Measurements from ENCODE around the gene WNT4.

Gene WNT4

DNA sequence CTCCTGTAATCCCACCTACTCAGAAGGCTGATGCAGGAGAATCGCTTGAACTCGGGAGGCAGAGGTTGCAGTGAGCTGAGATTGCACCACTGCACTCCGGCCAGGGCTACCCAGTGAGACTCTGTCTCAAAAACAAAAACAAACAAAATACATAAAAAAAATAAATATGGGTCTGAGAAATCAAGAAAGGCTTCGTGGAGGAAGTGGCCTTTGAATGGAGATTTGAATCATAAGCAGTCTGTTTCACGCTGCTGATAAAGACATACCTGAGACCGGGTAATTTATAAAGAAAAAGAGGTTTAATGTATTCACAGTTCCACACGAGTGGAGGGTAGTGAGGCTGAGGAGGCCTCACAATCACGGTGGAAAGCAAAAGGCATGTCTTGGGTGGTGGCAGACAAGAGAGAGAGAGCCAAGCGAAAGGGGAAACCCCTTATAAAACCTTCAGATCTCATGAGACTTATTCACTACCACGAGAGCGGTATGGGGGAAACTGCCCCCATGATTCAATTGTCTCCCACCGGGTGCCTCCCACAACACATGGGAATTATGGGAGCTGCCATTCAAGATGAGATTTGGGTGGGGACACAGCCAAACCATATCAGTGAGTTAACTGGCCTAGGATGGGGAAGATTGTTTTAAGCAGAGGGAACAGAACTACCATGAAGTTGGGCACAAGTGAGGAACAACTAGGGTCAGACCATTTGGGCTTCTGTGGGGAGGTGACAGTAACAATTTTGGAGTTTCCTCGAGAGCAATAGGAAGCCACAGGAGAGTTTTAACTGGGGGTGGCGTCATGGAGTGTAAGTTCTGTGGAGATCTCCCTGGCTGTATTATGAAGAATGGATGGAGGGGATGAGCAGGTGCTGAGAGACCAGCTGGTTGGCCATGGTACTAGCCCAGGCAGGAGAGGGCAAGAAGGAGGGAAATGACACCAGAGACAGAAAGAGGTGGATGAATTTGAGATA lies 22.2 kb upstream of the WNT4 start:
- no peak for DNase-seq

DNA sequence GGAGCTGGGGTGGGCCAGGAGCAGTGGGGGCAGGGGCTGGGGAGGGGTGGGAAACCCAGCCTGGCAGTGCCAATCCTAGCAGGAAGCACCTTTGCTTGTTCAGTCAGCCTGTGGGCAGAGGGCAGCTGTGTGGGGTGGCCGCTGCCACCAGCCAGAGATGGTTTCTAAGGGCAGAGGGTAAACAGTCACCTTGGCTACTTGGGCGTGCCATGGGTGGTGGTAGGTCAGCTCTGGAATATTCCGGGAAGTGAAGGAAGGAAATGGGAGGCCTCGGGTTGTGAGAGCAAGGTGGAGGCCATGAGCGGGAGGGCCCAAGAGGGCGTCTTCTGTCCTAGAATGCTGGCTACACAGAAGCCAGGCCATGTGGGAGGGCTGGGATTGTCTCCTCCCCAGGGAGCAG lies 20.7 kb upstream of the WNT4 start:
- DNase-seq: no peak

DNA sequence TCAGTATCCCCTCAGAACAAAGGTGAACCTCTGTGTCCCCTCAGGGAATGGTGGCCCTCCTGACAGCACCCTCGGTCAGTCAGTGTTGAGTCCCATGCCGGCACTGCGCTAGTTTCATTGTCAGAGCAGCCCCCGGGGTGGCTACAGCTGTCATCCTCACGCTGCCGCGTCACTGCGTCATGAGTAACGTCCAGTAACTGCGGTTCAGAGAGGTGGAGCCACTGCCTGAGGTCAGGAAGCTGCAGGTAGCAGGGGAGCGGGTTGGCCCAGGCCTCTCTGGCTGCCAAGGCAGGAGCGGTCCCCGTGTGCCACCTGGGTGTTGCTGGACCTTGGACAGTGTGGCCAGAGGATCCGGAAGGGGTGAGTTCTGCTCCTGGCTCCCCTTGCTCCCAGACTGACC lies 20.2 kb upstream of the WNT4 start:
- DNase-seq: no peak

DNA sequence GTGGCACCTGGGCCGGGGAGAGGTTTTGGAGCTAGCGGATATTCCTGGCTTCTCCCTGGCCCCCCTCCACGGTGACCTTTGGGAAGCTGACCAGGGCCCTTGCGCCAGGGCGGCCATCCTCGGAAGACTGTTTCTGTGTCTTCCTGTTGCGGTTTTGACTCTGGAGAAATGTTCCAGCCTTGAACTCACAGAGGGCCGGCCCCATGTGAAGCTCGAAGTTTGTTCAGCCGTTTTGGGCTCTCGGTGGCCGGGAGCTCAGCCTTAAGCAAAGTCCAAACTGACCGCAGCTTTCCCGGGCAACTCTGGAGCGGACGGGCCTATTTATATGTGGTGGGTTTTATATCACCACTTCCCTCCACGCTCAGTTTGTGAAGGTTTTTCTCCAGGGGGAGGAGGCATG lies 17.0 kb upstream of the WNT4 start:
- DNase-seq: no peak

DNA sequence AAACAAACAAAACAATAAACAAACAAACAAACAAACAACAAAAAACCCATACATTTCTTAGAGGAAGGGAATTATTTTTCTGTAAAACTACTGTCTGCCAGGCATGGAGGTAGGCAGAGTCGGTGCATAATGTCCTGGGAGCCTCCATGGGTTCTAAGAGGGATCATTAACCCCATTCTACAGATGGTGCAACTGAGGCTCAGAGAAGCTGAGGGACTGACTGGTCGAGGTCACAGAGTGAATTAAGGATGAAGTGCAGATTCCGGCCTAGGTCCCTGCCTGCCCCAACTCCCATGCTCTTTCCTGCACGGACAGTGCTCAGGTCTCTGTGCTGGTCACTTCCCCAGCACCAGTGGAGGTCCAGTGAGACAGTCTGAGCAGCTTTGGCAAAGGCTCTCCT lies 15.8 kb upstream of the WNT4 start:
- DNase-seq: no peak

DNA sequence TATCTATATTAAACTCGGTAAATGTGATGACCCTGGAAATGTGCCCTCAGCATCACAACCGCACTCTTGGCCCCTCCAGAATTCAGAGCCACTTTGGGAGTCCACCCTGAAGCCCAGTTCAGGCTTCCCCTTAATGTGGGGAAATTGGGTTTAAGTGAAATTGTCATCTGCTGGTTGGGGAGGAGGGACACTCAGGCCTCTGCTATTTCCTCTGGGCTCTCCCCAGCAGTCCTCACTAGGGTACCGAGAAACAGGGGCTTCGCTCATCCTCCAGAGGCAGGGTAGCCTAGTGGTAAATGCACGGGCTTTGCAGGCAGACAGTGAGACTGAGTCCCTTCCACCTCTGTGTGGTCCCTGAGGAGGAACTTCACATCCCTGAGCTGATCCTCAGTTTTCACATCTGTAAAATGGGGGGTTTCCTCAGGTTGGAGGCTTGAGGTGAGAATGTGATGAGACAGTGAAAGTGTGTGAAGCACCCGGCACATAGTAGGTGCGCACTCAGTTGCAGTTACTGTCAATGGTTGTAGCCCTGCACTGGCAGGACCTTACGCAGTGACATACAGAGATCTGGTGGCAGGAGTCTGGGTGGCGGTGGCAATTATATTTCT lies 14.6 kb upstream of the WNT4 start:
- no peak for DNase-seq

DNA sequence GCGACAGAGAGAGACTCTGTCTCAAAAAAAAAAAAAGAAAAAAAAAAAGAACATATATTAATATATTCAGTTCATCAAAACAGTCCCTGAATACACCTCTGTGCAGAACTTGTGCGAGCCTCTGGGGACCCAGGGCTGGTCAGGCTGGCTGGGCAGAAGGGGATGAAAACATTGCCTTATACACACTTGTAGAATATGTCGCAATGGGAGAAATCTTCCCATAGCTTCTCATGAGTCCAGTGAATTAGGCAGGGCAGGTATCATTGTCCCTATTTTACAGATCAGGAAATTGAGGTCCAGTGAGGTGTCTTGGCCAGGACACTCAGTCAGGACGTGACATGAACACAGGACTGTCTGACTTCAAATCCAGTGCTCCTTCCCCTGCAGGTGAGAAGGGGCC lies 12.6 kb upstream of the WNT4 start:
- DNase-seq: no peak

DNA sequence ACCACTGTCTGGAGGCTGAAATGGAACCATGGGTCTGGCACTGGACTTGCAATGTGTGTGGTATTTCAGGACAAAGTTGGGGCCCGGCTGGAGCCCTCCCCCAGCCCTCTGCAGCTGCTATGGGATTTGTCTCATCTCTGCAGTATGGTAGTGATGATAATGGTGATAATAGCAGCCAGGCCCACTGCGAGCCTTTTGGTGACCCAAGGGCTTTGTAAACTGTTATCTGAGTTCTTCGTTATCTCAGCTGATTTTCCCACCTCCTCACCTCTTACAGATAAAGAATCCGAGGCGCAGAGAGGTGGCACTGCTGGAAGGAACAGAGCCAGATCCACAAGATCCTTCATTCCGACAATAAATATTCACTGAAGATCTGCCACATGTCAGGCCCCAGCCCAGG lies 11.7 kb upstream of the WNT4 start:
- DNase-seq: no peak

DNA sequence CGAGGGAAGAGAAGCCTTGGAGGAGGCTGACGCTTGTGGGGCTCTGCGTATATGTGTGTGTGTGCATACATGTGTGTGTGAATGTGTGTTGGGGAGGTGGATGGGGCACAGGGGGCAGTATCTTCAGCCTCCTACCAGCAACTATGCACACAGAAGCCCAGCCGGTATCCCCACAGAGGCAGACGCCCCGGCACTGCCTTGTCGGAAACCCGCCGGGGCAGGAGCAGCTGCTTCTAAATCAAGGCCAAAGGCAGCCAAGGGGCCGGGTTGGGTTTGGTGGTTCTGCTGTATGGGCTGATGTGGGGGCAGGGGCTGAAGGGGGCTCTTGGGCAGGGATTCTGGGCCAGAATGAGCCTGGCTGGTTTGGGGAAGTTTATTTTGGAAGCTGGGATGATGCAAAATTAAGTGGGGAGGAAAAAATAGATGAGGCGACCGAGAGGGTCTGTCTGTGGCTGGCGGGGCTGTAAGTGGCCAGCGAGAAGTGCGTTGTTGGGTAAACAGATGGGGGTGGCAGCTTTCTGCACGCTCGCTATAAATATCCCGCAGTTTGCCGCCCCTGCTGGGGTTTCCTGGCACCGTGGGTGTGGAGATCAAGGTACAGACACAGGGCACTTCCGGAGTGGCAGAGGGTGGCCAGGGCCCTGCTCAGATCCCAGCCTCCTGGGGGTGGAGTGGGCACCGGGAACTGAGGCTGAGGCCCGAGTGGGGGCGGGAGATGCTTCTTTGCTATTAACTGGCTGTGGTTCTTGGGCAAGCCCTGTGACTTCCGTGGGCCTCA lies 11.0 kb upstream of the WNT4 start:
- no peak for DNase-seq

DNA sequence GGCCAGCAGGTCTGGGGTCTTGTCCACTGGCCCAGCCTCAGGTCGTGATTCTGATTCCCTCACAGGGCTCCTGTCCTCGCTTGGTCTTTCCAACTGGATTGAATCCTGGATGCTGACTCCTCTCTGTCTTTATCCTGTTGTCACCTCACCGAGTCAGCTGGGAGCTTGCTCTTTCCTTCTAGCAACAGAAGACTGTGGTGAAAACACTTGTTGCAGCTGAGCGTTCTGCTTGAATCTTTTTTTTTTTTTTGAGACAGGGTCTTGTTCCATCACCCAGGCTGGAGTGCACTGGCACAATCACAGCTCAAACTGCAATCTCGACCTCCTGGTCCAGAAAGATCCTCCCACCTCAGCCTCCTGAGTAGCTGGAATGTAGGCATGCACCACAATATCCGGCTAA lies 8.0 kb upstream of the WNT4 start:
- DNase-seq: no peak

DNA sequence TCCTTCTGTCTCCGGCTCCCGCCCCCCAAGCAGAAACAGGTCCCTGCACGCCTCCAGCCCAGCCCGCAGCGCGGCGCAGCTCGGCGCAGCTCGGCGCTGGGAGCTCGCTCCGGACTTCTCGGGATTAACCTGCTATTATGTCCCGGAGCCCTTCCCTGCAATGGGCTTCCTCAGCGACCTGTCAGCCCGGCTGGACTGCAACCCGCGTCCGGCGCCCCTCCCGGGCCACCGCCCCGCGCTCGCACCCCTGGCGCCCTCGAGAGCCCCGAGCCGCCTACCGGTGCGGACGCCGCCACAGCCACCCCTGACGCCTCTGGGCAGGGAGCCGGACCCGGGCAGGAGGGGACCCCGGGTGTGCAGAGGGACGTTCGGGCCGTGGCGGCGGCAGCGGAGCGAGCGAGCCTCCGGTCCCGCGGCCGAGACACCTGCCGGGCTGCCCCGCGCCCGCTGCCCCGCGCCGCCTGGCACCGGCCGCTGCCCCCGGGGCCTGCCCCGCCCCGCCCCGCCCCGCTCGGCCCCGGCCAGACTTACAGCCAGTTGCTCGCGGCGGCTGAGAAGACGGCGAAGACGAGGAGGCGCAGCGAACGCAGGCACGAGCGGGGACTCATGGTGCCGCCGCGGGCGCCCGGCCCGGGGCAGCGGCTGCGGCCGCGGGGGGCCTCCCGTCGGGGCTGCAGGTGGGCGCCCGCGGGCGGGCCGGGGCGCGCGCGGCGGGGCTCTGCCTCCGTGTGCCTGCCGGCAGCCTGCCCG lies 407 bp downstream of the WNT4 start:
- peak in 1 of 58 donors; percentile 11 for DNase-seq

DNA sequence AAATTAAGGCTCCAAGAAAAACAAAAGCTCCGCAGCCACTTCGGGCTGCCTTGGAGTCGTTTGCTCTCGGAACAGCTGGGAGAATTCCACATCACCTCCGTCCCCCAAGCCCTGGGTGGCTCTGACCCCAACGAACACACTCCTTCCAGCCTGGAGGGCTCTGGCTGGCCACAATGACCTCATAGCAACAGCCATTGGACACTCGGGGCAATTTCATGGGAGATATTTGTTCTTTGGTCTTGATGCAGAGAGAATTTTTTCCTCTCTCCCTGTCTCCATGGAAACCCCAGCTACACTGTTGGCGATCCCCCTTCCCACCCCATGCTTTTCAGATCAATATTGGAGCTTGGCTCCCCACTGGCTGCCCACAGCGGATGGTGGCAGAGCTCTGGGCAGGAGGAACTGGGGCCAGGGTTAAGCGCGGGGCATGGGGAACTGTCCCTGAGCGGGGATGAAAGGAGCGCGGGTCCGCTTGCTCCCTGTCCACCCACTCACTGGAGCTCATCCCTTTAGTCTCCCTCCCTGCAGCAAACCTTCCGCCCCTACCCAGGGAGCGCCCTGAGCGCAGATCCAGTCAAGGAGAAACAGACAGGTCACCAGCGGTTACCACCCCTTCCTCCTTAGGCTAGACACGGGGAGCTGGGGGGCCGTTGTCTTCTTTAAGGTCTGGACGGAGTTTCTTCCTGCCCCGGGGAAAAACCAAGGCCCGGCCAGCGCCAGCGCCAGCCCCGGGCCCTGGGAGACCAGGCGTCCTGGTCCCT lies 1.2 kb downstream of the WNT4 start:
- DNase-seq: peak in 4 of 58 donors; percentile 9 to 16 (median 11)

DNA sequence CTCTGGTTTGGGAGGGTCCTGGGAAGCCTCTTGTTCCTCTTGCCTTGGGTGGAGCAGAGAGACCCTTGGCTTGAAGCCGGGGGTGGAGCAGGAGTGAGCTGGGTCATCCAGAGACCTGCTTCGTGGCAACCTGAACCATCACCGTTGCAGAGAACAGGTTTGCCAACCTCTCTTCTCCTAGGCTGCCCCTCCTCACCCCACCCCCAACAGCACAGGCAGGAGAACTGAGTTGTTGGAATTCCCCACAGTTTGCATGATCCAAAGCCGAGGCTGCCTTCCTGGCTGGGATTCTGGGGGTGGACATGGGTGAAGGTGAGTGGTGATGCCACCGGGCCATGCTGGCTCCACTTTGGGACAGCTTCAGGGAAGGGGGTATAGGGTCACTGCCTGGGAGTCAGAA lies 2.2 kb downstream of the WNT4 start:
- DNase-seq: no peak

DNA sequence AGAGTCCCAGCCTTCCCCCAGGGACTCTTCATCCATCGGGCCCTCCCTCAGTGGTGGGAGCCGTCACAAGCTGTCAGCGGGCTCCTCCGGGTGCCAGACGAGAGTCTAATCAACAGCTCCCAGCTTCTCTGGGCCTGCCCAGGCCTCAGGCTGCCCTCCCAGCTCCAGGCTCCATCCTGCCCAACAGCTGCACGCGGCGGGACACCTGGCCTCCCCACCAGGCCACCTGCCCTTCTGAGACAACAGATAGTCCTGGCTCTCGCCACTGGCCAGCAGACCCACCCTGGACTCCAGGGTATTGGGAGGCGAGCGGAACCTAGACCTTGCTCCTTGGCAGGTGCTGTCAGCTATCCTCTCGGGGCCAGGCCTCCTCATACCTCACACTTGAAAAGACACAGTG lies 3.1 kb downstream of the WNT4 start:
- DNase-seq: no peak

DNA sequence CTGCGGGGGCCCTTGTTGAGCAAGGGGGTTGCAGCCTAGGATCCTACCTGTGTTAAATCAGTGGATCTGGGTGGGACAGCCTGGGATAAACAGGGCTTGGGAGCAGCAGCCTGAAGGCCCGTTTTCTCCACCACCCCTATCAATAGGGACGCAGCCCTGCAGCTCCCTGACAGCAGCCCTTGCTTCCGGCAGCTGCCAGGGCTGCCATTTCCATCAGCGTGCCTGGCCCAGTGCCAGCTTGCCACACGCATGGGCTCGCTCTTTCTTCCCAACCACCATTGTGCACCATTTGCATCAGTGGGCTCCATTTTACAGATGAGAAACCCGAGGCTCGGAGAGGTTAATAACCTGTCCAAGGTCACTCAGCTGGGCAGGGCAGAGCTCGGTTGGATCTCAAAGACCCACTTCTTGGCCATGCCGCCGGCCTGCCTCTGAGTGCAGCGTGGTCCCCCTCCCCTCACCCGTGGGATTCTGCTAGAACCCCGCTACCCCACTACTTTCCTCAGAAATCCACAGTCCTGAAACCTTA lies 3.8 kb downstream of the WNT4 start:
- DNase-seq: peak in 1 of 58 donors; percentile 14

DNA sequence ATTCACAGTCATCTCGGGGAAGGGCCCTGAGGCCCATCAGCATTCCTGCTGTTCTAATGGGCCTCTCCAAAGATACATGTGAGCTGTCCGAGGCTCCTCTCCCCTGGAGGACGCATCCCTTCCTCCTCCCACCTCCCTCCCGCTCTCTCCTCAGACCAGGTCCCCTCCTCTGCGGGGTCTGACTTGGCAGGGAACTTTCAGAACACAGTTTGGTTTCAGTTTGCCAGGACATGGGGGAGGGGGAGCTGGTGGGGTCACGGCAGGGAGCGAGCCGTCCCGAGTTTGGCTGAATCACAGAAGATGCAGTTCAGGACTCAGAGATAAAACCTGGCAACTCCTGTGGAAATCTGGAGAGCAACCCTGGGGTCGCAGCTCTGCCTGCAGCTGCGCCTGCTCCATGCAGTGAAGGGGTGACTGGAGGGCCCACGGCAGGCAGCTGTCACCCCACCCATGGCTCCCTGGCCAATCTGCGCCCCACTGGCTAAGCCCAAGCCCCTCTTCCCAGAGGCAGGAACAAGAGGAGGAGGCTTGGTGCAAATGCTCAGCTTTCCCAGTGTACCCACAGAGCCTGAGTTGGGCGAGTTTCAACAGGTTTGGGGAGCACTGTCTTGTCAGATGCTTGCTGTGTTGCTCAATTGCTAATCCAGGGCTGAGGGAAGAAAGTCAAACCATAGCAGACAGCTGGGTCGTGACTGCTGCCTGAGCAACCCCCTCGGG lies 5.7 kb downstream of the WNT4 start:
- DNase-seq: no peak

DNA sequence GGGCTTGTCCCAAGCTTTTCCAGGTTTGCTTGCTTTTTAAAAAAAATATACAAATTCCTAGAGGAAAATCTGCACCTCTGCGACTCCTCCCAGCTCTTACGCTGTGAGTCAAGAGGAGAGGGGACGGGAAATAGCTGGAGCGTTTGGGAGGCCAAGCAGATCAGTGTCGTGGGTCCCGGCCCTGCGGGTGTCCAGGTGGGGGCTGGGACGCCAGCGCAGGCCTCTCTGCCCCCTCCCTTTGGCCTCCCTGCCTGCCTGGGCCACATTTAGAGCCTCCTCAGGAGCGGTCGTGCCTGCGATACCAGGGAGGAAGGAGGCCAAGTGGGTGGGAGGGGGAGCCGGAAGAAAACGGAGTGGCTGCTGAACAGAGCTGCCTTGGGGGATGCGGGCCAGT lies 9.0 kb downstream of the WNT4 start:
- DNase-seq: no peak

DNA sequence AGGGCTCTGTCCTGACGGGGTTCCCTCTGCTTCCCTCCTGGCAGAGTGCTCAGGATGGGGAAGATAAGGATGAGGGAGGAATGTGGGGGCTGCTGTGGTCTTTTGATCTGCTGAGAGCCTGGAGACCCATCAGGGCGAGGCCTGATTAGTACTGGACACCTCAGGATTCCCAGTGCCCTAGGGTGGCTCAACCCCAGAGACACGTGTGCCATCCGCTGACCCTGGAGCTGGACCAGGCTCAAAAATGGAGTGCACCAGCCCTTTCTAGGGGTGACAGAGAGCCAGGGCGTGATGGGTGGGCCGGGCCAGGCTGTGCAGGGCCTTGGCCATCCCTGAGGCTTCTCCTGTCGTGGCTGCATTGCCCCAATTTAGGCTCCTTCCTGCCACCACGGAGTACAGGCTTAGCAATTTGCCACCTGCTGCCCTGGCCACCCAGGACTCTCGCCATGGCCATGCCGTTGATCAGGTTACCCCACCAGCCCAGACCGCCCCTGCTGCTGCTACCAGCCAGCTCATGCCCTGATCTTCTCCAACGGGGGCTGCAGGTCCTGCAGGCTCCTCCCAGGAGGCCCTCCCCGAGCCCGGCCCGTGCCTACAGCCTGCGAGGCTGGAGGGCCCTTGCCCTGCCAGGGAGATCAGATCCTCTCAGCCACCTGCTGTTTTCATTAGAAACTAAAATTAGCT lies 9.5 kb downstream of the WNT4 start:
- DNase-seq: no peak
